G401.6 (cell line): ENCODE results near the gene SPTBN5.
A peak's percentile ranks its signal among the peaks of the same experiment; 100 is the strongest.

Experiments used
- FAIRE-seq: peaks from 2 replicates; lab custom pipeline; 2012; peaks lifted over from hg19 to GRCh38; lab: Jason Lieb, UNC

SPTBN5 gene

DNA sequence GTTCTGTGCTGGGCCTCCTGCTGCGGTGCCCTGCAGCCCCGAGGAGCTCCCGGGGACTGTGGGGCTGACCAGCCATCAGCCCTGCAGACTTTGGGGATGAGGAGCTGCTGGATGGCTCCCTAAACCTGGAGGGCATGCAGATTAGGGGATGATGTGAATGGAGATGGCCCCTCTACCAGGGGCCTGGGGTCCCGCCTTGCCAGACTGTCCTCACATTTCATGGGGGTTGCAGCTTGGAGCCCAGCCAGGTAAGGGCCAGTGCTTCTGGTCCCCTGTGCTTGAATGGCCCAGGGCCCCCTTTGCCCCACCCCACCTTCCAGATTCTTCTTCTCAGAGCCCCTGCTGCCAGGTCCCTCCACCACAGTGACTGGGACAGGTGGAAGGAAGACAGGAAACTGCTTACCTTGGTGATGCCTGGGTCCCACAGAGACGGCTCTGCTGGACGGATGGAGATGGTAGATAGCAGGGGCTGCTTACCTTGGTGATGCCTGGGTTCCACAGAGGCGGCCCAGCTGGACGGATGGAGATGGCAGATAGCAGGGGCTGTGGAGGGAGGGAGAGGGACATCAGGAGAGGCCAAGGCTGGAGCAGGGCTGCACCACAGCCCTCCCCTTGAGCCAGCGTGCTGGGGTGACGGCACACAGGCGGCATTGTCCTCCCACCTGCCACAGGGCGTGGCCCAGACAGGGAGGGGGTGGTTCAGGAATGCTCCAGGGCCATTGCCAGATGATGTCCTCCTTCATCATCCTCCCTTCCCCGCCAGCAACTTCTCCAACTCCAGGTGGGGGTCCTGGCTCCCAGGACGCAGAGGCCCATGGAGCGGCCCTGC, at the start of gene SPTBN5:
TSS of gene SPTBN5 (minus strand) at position 632 of the 829 bp plus-strand sequence. CDS start at position 76, 556 bp downstream.
- no peak for FAIRE-seq

GRCh38 chr15:41942886-41943285, 49.0 kb upstream of the SPTBN5 start:
- FAIRE-seq: no peak

GRCh38 chr15:41941644-41942415, 48.0 kb upstream of the SPTBN5 start:
- FAIRE-seq: no peak

GRCh38 chr15:41940441-41940857, 46.6 kb upstream of the SPTBN5 start:
- FAIRE-seq: peak; percentile 82

DNA sequence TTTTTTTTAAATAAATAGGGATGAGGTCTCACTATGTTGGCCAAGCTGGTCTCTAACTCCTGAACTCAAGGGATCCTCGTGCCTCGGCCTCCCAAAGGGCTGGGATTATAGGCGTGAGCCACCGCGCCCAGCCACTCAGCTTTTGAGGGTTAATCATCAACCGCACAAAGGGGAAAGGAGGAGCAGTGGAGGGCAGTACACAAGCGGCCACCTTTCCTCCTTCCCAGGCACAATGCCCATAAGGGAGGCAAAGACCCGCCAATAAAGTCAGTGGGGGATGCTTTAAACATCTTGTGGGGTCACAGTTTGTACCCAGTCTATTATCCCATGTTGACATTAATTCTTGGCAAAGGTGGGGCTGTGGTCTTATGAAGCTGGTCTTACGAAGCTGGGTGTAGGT, 46.1 kb upstream of the SPTBN5 start:
- no peak for FAIRE-seq

- no peak for FAIRE-seq
Observed at GRCh38 chr15:41937568-41937923, 43.7 kb upstream of the SPTBN5 start.

DNA sequence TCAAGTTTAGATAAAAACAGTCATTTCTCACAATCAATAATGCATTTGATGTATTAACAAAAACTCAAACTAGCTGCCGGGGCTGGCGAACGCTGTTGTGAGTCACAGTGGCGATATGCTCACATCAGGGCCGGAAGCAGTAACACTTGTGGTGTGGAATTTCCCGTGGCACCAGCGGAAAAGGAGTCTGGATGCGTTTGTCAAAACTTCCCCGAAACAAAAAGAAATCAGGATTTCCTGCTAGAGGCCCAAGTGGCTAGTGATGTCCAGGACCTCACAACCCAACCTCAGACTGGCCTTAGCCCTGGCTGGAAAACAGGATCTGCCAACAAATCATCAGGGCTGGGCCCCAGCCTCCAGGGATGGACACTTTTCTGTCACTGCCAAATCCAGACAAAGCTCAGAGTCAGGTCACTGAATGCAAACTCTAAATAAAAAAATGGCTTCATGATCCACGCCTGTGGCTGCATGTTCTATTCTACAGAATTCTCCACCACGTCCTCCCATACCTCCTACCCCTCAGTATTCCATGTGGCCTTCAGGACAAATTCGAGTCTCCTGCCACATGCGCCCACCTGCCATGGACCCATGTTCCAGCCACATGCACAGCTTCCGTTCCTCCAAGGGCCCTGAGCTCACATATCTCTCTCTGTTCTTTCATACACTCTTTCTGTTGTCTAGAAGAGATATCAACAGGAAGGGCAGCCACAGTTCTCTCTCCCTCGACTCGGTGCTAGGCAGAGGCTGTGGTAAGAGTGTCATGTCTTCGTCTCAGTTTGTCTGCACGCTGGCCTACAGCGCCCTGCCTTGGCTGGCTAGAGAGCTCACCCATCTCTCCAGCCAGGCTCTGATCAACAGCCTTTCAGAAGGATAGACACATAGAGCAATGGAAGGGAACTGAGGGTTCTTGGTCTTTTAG, 43.1 kb upstream of the SPTBN5 start:
- no peak for FAIRE-seq

DNA sequence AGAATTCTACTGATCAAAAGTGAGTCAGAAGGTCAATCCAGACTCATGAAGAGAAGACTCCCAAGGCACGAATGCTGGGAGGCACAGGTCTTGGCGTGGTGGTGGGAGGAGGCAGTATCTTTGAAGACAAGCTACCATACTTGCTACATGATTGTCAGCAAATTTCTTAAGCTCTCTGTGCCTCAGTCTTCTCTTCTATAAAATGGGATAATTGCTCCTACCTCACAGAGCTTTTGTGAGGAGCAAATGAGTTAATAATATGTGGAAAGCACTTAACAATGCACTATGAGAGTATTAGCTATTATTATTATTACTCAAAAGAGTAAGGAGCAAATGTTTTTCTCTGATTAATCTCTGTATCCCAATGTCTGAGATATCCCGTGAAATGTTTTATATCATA, 42.3 kb upstream of the SPTBN5 start:
- no peak for FAIRE-seq

DNA sequence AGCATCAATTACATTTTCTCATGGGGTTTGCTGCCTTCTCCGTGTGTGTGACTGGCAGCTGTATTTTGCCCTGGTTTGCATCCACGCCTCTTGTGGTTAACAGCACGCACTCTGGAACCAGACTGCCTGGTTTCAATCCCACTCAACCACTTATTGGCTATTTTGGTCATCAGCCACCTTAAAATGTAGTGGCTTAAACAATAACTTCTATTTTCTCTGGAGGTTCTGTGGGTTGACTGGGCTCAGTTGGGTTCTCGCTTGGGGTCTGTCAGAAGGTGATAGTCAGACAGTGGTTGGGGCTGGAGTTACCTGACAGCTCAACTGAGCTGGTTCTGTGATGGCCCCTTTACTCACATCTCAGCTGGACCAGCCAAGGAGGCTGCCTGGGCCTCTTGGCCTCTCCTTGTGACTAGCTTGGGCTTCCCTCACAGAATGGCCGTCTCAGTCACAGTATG, 41.7 kb upstream of the SPTBN5 start:
- FAIRE-seq: no peak

GRCh38 chr15:41934843-41935242, 41.0 kb upstream of the SPTBN5 start:
- no peak for FAIRE-seq

- FAIRE-seq: no peak
Observed at GRCh38 chr15:41933771-41934170, 39.9 kb upstream of the SPTBN5 start.

DNA sequence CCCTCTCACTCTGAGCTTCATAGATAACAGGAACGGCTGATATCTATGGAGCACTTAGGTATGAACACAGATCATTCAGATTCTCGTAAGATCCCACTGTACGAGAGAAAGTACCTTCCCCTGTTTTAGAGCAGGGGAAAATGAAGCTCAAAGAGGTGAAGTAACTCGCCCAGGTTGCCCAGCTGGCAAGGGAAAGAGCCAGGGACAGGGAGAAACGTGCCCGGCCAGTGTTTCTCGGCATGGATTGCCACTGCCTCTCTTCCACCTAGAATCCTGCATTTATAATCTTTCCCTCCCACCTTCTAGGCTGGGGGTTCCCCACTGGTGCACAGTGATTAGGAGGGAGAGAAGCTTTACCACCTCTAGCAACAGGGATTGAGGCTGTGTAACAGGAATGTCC, 39.5 kb upstream of the SPTBN5 start:
- FAIRE-seq: no peak

GRCh38 chr15:41932511-41933289, 38.8 kb upstream of the SPTBN5 start:
- FAIRE-seq: no peak

GRCh38 chr15:41932101-41932500, 38.2 kb upstream of the SPTBN5 start:
- FAIRE-seq: no peak

DNA sequence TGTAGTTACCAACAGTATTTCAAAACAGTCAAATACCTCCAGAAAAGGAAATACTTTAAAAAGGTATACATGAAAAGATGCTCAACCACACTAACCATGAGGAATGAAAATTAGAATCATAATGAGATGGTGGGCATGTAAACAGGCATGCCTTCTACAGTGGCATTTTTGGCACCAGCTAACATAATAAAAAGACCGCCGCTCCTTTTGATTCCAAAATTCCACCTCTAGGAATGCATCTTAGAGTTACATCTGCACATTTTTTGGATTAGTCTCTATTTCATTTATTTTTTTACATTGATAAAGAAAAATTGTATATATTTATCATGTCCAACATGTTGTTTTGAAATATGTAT, 37.0 kb upstream of the SPTBN5 start:
- no peak for FAIRE-seq

DNA sequence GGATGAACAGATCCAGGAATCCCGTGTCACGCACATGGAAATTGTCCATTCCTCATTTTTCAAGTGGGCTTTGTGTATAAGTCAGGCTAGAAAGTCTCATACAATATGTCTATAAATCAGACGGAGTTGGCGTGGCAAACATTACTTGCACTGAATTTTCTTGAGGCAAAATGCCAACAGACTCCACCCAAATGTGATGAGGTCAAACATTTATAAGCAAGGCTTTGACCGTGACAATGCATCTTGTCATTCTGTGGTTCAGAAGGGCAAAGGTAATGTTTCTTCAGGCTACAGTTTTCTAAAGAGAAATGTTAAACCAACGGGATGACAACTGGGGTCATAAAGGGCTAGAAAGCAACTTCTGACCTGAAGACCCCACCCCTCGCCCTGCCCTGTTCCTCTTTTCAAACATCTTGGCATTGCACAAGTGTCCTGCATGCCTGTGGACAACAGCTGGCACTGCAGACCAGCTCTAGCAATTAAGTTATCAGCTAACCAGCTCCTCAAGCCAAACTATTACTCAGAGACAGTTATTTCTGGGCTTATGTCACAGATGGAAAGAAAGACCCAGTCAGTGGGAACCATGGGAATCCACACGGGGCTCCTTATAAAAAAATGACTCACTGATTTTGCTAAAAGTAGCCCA, 36.5 kb upstream of the SPTBN5 start:
- no peak for FAIRE-seq

- FAIRE-seq: no peak
Observed at GRCh38 chr15:41928637-41929620, 35.1 kb upstream of the SPTBN5 start.

- FAIRE-seq: no peak
Observed at GRCh38 chr15:41928100-41928499, 34.2 kb upstream of the SPTBN5 start.

DNA sequence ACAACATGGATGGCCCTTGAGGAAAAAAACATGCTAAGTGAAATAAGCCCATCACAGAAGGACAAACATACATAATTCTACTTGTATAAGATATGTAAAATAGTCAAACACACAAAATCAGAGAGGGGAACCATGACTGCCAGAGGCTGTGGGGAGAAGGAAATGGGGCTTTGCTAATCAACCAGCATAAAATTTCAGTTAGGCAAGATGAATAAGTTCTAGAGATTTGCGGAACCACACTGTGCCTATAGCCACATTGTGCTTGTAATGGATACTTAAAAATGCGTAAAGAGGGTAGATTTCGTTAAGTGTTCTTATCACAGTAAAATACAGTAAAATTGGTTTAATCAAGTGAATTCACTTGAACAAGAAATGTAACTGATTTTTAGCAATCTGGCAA, 33.7 kb upstream of the SPTBN5 start:
- no peak for FAIRE-seq
